ENCODE measurements around the gene GABBR2.
"Not testable (repeated sequence)": the region's sequence is repeated elsewhere in the genome, so short reads cannot be mapped to it uniquely, and the experiment has no call there.

Gene GABBR2

GRCh38 chr9:98289614-98290201 lies 419.0 kb downstream of the GABBR2 start:
- DNase-seq (ENCODE audit: low spot score): no peak

DNA sequence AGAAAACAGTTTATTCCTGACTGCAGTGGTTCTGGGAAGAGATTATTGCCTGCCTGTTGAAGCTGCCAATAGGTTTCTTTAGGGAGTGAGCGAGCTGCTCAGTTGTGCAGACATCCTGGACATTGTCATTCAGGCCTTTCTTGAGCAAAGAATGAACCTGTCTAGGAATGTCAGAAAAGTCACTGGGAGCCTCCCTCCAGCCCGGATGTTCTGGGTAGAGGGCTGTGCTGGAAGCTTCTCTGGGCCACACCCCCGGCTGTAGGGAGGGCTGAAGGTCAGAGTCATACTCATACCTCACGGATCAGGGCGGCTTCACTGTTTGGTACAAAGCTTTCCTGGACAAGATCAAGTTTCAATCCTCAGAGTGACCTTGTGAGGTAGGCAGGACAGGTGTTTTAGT lies 419.9 kb downstream of the GABBR2 start:
- no peak for DNase-seq (ENCODE audit: low spot score)

DNA sequence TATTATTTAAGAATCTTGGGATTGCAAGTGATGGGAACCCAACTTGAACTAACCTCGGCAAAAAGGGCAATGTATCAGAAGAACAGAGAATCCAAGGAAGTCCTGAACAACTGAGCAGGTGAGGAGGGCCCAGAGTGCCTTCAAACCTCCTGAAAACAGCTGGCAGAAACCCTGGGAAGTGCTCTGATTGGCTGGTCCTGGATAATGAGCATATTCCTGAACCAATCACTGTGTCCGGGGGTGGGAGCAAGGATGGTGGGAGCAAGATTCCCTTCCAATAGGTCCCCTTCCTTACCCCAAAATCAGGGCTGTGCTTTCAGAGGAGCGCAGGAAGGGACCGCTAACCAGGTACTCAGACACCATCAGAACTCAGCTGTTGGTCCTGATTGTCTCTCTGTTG lies 421.4 kb downstream of the GABBR2 start:
- DNase-seq (ENCODE audit: low spot score): peak; percentile 26

GRCh38 chr9:98285446-98285845 lies 423.3 kb downstream of the GABBR2 start:
- DNase-seq (ENCODE audit: low spot score): no peak

DNA sequence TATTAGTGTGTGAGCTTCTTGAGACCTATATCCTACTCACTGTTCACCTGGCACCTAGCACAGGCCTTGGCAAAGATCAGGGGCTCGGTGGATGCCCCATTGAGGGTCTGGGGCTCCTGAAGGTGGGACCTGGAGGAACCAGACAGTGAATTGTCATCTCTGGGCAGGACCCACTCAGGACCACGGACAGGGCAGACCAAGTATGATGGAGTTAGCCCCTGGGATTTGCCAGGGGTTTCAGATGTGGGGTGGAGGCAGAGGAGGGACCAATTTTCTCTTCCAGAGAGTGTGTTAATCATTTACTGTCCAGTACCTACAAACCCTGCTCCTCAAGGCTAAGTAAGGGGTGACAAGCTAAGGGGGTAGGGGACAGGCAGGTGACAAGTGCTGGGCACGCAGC lies 424.0 kb downstream of the GABBR2 start:
- DNase-seq (ENCODE audit: low spot score): no peak

DNA sequence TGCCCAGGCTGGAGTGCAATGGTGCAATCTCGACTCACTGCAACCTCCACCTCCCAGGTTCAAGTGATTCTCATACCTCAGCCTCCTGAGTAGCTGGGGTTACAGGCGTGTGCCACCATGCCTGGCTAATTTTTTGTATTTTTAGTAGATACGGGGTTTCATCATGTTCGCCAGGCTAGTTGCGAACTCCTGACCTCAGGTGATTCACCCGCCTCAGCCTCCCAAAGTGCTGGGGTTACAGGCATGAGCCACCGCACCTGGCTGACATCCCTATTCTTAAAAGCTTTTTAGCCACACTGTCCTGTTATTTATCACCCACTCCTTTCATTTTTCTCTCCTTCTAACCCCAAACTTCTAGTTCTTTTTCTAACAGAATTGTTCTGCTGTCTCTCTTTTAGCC lies 425.6 kb downstream of the GABBR2 start:
- not testable (repeated sequence) for DNase-seq (ENCODE audit: low spot score)

GRCh38 chr9:98281281-98281680 lies 427.5 kb downstream of the GABBR2 start:
- DNase-seq (ENCODE audit: low spot score): no peak

DNA sequence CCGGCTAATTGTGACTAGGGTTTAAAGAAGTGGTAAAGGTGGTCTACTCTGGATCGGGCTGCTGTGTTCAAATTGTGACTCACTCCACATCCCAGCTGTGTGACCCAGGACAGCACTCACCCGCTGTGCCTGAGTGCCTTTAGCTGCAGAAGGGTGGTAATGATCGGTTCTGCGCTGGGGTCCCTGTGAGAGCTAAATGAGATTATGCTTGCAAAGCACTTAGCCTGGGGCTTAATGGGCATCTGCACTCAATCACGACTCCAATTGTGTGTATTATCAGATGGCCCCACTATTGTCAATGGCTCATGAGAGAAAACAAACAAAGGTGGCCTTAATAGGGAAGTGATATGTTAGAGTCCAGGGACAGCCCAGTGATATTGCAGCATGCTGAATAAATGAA lies 428.2 kb downstream of the GABBR2 start:
- DNase-seq (ENCODE audit: low spot score): no peak

DNA sequence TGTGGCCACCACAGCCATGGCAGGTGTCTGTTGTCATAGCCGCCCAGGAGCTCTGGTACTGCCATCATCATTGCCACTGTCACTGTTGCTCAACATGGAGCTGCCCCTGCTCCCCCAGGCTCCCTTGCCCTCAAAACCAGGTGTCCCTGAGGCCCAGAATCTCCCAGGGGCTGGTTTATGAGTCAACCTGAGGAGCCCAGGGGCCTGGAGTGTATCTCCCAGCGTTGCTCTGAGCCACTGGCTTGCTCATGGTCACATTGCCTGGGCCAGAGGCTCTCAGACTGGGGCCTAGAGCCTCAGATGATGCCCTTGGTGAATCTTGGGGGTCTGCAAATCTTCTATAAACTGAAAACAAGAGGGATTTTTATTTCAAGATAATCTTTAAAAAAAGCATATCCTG lies 428.6 kb downstream of the GABBR2 start:
- DNase-seq (ENCODE audit: low spot score): no peak

DNA sequence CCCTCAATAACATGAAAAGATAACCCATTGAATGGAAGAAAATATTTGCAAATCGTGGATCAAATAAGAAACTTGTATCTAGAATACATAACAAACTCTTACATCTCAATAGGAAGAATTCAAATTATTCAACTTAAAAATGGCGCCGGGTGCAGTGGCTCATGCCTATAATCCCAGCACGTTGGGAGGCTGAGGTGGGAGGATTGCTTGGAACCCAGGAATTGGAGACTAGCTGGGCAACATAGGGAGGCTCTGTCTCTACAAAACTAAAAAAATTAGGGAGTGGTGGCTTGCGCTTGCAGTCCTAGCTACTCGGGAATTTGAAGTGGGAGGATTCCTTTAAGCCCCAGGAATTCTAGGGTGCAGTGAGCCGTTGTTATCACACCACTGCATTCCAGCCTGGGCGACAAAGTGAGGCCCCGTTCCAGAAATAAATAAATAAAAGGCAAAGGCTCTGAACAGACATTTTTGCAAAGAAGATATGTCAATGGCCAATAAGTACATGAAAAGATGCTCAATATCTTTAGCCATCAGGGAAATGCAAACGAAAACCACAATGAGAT lies 431.7 kb downstream of the GABBR2 start:
- no peak for DNase-seq (ENCODE audit: low spot score)

DNA sequence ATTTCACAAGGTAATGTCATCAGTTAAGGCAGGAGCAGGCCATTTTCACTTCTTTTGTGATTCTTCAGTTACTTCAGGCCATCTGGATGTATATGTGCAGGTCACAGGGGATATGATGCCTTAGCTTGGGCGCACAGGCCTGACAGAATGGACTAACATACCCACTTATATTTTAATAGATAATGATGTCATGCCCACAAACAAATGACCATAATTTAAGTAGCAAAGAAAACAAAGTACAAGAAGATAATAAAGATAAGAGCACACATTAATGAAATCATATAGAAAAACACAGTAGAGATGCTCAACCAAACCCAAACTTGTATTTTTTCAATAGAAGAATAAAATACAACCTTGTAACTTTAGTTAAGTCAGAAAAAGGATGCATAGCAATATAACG lies 433.6 kb downstream of the GABBR2 start:
- DNase-seq (ENCODE audit: low spot score): no peak

DNA sequence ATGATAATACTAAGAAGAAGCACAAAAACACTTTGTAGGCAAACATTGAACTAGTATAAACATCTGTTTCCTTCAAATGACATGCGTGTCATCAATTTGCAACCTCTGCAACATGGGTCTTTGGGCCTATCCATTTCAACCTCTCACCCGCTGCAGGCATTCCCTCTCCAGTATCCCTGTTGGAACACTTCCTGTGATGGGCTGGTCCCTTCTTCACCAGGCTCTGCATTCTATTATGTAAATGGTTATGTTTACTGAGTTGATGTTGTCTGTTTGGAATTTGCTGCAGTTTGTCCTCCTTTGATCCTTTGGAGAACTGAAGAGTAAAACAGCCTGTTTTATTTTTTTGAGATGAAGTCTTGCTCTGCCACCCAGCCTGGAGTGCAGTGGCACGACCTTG lies 436.7 kb downstream of the GABBR2 start:
- no peak for DNase-seq (ENCODE audit: low spot score)

DNA sequence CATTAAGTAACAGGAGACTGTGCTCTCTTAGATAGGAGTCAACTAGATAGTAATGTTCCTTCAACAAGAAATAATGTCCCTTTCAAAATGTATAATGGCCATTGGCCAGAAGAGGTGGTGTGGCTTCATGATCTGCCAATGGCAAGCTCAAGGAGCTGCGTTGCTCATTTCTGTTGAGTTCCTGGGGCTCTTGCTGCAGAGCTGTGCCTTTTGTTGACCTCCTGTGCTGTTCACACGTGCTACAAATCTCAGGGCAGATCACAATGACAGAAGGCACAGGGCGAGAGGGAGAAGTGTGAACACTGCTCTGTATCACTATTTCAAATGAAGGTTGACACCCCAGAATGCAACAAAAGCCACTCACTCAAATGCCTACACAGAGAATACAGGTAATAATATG lies 437.3 kb downstream of the GABBR2 start:
- no peak for DNase-seq (ENCODE audit: low spot score)

DNA sequence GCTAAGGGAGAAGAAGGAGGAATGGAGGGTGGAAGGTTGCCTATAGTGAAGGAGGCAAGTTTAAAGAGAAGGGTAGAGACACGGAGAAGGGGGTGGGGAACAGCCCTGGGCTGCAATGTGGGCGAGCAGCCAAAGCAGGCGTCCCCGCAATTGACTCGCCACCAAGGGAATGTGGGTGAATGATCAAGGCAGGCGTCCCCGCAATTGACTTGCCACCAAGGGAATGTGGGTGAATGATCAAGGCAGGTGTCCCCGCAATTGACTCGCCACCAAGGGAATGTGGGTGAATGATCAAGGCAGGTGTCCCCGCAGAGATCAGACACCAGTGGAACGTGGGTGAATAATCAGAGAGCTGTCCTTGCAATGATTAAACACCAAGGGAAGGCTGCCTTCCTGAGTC lies 438.5 kb downstream of the GABBR2 start:
- not testable (repeated sequence) for DNase-seq (ENCODE audit: low spot score)

DNA sequence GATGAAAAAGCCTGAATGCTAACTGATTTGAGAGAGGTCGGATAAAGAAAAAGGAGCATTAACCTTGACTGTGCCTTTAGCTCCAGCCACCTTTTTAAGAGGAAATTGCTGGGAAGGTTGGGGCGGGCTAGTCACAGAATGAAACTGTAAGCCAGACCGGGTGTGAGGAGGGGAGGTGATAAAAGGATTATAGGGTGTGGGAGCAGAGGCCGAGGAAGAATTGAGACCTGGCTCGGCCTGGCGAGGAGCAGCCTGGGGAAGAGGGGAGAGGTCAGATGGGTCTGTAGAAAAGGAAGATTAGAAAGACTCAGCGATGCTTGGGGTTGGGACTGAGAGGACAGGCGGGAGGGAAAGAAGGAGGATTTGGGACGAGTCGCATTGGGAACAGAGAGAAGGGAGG lies 439.1 kb downstream of the GABBR2 start:
- DNase-seq (ENCODE audit: low spot score): not testable (repeated sequence)

- not testable (repeated sequence) for DNase-seq (ENCODE audit: low spot score)
These were observed 441.2 kb downstream of the GABBR2 start for GRCh38 chr9:98267556-98267955.

GRCh38 chr9:98264516-98264915 lies 444.2 kb downstream of the GABBR2 start:
- no peak for DNase-seq (ENCODE audit: low spot score)

GRCh38 chr9:98263482-98264357 lies 445.0 kb downstream of the GABBR2 start:
- peak; percentile 77 for DNase-seq (ENCODE audit: low spot score)

- no peak for DNase-seq (ENCODE audit: low spot score)
These were observed 445.7 kb downstream of the GABBR2 start for GRCh38 chr9:98263080-98263479.

DNA sequence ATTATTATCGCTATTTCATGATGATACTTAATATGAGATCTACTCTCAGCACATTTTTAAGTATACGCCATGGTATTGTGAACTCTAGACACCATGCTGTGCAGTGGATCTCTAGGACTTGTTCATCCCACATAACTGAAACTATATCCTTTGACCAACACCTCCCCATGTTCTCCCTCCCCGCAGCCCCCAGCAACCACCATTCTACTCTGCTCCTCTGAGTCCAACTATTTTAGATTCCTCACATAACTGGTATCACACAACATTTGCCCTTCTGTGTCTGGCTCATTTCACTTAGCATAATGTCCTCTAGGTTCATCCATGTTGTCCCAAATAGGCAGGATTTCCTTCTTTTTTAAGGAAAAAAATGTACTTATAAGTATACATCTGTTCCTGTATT lies 446.7 kb downstream of the GABBR2 start:
- no peak for DNase-seq (ENCODE audit: low spot score)

- no peak for DNase-seq (ENCODE audit: low spot score)
These were observed 448.1 kb downstream of the GABBR2 start for GRCh38 chr9:98260635-98261034.

GRCh38 chr9:98259791-98260190 lies 448.9 kb downstream of the GABBR2 start:
- DNase-seq (ENCODE audit: low spot score): no peak

DNA sequence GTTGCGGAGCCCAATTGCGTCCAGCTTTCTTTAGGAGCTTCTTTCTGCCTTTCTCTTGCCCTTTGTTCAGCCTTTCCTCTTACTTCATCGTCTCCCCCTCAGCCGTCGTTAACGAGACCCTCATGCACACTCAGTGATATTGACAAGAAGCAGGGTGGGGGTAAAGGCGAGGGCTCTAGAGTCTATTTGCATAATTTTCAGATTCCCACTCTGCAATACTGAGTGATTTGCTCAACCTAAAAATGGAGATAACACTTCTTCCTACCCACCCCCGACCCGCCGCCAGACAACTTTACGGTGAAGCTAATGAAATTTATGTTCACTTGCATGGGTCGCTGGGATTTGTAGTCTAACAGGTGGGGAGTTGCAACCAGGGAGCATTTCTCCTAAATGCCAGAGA lies 452.0 kb downstream of the GABBR2 start:
- DNase-seq (ENCODE audit: low spot score): no peak
